LoVo (cell line): ENCODE results near the gene SPOUT1.

Source experiments
- DNase-seq: peaks from one replicate; pipeline ENCODE4 v3.0.0-alpha.2; 2016; ENCODE audit warnings: low spot score

SPOUT1 gene

DNA sequence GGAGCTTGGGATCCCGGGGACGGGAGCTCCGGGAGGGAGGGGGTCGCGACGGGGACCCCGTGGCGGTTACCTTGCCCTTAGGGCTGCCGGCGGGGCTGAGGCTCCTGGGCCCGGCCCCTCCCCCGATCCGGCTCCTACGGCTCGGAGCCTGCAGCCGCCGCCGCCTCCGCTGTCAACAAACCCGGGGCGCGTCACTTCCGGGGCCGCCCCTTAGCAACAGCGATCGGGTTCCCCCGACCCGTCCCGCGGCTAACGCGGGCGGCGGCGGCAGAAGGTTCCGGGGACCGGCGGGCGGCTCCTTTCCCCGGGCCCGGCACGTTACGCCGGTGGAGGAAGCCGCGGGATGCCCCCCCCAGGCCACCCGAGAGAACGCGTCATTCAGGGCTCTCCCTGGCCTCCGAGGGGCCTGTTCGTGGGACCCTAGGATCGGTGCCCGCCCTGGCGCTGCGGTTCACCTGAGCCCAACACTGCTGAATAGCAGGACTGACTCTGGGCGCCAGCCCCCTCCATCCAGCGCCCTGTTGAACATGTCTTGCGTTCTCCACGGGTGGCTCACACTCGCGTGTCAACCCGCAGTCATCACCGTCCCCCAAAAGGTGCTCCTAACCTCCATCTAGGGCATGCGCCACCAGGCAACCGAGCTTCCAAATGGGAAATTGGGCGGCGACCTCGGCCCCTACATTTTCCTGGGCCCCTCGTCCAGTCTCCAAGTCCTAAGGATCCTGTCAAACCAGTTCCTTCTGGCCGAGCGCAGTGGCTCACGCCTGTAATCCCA is 57.7 kb downstream of the SPOUT1 start, which contains the start of gene ZER1:
ZER1 (minus strand) TSS at position 183 of the 775 bp plus-strand sequence. CDS start 16,362 bp downstream, outside the sequence.
- peak; percentile 90 for DNase-seq

DNA sequence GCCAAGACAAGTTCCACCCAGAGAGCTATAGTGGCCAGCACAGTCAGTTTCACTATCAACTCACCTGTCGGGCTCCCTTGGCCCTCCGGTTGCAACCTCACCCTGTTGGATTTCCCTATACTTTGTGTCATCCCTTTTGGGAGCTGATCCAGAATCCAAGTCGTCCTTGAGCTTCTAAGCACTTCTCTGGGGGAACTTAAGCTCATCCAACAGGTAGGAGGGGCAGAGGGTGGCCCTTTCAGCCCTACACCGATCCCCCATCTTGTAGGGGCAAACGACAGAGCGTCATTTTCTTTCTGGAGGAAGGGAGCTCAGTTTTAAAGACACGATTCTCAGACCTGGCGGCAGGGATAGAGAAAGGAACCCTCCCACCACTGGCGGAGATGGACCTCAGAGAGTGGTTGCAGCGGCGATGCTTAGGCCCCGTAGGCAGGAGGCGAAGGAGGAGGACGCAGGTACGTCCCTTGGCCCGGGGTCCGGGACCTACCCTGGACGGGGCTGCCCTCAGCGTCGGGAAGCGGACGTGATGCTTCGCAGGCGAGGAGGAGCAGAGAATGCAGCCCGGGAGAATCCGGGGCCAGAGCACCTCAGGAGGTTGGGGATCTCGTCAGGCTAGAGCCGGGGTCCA is 58.4 kb downstream of the SPOUT1 start:
- peak; percentile 24 for DNase-seq

DNA sequence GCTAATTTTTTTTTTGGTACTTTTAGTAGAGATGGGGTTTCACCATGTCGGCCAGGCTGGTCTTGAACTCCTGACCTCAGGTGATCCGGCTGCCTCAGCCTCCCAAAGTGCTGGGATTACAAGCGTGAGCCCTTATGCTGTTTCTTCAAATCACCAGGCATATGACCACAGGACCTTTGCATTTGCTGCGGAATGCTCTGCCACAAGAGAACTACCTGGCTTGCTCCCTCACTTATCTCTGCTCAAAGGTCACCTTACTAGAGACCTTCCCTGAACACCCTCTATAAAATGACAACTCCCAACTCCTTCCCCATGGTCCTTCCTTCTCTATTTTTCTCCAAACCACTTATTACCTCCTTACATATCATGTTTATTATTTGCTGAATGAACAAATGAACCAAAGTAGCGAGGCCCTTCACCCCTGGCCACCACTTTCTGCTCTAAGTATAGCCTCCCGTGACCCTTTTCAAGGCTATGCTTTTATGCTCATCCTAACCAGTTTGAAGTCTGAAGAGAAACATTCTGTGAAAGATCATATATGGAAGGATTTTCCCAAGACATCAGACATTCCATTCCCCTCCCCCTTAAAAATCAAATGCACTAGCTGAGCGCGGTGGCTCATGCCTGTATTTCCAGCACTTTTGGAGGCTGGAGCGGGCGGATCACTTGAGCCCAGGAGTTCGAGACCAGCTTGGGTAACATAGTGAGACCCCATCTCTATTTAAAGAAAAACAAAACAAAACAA is 59.1 kb downstream of the SPOUT1 start:
- DNase-seq, result no peak
